Loucy (cell line): ENCODE data around the gene FBN1.
A peak's percentile ranks its signal among the peaks of the same experiment; 100 is the strongest.

ENCODE experiments used
- H2AFZ ChIP-seq: fragments of 200-600 bp; sonication (generic); 2 replicates; pipeline ENCODE4 v1.6.0; 2016; ENCODE audit warnings: antibody characterized with exemption, mild to moderate bottlenecking, low read length, moderate library complexity
- H3F3A ChIP-seq: fragments of 200-600 bp; 2 replicates; pipeline ENCODE4 v1.6.0; 2016; ENCODE audit warnings: antibody characterized with exemption, low read depth, mild to moderate bottlenecking
- H3K27me3 ChIP-seq: fragments of 200-600 bp; sonication (generic); 2 replicates; pipeline ENCODE4 v1.6.1; 2014; ENCODE audit warnings: low read length, mild to moderate bottlenecking; ENCODE audit not compliant: insufficient read depth, poor library complexity, severe bottlenecking
- H3K36me3 ChIP-seq: fragments of 200-600 bp; sonication (generic); 2 replicates; pipeline ENCODE4 v1.6.1; 2016; ENCODE audit warnings: low read length; ENCODE audit not compliant: insufficient read depth
- H3K4me1 ChIP-seq: fragments of 200-600 bp; sonication (generic); 2 replicates; pipeline ENCODE4 v1.5.1; 2014; ENCODE audit warnings: low read length, mild to moderate bottlenecking; ENCODE audit not compliant: insufficient read depth, poor library complexity, severe bottlenecking
- H3K4me2 ChIP-seq: fragments of 200-600 bp; sonication (generic); 2 replicates; pipeline ENCODE4 v1.6.0; 2014; ENCODE audit warnings: antibody characterized with exemption, low read length, low read depth, mild to moderate bottlenecking; ENCODE audit not compliant: poor library complexity, severe bottlenecking
- H3K4me3 ChIP-seq: fragments of 200-600 bp; sonication (generic); 2 replicates; pipeline ENCODE4 v1.5.1; 2014; ENCODE audit warnings: low read length, mild to moderate bottlenecking, mixed read lengths; ENCODE audit not compliant: poor library complexity, severe bottlenecking
- H3K79me2 ChIP-seq: fragments of 200-600 bp; sonication (generic); 2 replicates; pipeline ENCODE4 v1.6.1; 2014; ENCODE audit warnings: low read length; ENCODE audit not compliant: insufficient read depth
- H3K9ac ChIP-seq: fragments of 200-600 bp; sonication (generic); 2 replicates; pipeline ENCODE4 v1.6.0; 2014; ENCODE audit warnings: mild to moderate bottlenecking, low read depth, low read length, moderate library complexity; ENCODE audit not compliant: poor library complexity, severe bottlenecking
- H3K9me2 ChIP-seq: fragments of 200-600 bp; sonication (generic); replicated peaks from 2 replicates; pipeline ENCODE4 v1.6.1; 2016; ENCODE audit warnings: low read depth, low read length, mixed read lengths
- H3K9me3 ChIP-seq: fragments of 200-600 bp; sonication (generic); 2 replicates; pipeline ENCODE4 v1.6.1; 2014; ENCODE audit warnings: mild to moderate bottlenecking, antibody characterized with exemption, low read length, low read depth; ENCODE audit not compliant: insufficient read depth
- H4K20me1 ChIP-seq: fragments of 200-600 bp; sonication (generic); 2 replicates; pipeline ENCODE4 v1.6.0; 2014; ENCODE audit warnings: antibody characterized with exemption, low read length, mild to moderate bottlenecking; ENCODE audit not compliant: insufficient read depth, poor library complexity, severe bottlenecking
- EZH2phosphoT487 ChIP-seq: fragments of 200-600 bp; IDR thresholded peaks from 2 replicates; pipeline ENCODE4 v1.6.1; 2018; ENCODE audit warnings: antibody characterized with exemption, mild to moderate bottlenecking, moderate library complexity, borderline replicate concordance
- TF ChIP-seq, protein P1 (sequence below): fragments of 200-600 bp; sonication (generic); conservative IDR thresholded peaks from 2 replicates; pipeline ENCODE4 v1.5.1; 2014; ENCODE audit warnings: mild to moderate bottlenecking, antibody characterized with exemption, low read length

The FBN1 gene

DNA sequence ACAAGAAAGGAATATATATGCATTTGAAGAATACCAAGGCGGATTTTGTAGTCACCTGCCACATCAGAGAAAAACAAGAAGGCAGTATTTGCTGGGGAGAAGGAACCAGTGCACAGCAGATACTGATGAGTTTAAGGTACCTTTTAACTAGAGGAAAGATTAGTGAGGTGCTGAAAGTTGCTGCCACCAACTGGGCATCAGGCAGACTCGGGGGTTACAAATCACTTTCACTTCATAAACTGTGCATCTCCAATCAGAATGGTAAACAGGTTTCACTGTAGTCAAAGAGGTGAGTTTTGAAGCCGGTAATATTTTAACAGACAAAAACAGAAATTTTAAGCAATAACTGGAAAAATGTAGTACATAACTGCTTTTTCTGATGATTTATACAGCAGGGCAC lies 4.1 kb downstream of the FBN1 start:
- H3K4me3 ChIP-seq = no peak overlapping the region
- H4K20me1 ChIP-seq = no peaks in the 10 kb centered on the region
- no peak overlapping the region for H3K4me2 ChIP-seq
- H3K79me2 ChIP-seq = no peaks in the 10 kb centered on the region
- peaks cover 18% of the 10 kb centered on the region for H3K27me3 ChIP-seq
- TF ChIP-seq EZH2phosphoT487 = no peak
- TF ChIP-seq, protein P1, sequence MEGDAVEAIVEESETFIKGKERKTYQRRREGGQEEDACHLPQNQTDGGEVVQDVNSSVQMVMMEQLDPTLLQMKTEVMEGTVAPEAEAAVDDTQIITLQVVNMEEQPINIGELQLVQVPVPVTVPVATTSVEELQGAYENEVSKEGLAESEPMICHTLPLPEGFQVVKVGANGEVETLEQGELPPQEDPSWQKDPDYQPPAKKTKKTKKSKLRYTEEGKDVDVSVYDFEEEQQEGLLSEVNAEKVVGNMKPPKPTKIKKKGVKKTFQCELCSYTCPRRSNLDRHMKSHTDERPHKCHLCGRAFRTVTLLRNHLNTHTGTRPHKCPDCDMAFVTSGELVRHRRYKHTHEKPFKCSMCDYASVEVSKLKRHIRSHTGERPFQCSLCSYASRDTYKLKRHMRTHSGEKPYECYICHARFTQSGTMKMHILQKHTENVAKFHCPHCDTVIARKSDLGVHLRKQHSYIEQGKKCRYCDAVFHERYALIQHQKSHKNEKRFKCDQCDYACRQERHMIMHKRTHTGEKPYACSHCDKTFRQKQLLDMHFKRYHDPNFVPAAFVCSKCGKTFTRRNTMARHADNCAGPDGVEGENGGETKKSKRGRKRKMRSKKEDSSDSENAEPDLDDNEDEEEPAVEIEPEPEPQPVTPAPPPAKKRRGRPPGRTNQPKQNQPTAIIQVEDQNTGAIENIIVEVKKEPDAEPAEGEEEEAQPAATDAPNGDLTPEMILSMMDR = peak; percentile 57
- no peaks in the 10 kb centered on the region for H3K36me3 ChIP-seq
- H3F3A ChIP-seq = no peaks in the 10 kb centered on the region
- H3K9ac ChIP-seq = no peak overlapping the region
- no peaks in the 10 kb centered on the region for H3K4me1 ChIP-seq
- H3K9me3 ChIP-seq = no peaks in the 10 kb centered on the region
- H2AFZ ChIP-seq = no peak overlapping the region
- no peaks in the 10 kb centered on the region for H3K9me2 ChIP-seq

DNA sequence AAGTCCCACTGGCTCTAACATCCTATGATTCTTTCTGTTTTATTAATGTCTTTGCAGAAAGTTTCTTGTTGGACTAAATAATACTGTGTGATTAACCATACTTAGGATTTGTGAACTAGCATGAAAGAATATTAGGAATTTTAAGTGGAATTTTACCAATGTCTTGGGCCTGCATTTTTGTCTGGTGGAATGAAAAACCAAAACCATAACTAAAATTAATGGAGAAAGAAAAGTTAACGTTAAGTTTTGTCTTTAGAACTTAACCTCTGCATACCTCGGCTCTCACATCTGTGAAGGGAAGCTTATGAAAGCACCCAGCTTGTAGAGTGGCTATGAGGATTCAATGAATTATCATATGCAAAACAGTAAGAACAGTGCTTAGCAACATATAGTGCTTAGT lies 6.5 kb downstream of the FBN1 start:
- H3F3A ChIP-seq = no peaks in the 10 kb centered on the region
- H3K79me2 ChIP-seq = no peaks in the 10 kb centered on the region
- H3K4me3 ChIP-seq = no peak overlapping the region
- H3K36me3 ChIP-seq = no peaks in the 10 kb centered on the region
- H3K9ac ChIP-seq = no peak overlapping the region
- H3K4me2 ChIP-seq = no peak overlapping the region
- no peaks in the 10 kb centered on the region for H4K20me1 ChIP-seq
- H2AFZ ChIP-seq = no peak overlapping the region
- no peaks in the 10 kb centered on the region for H3K9me3 ChIP-seq
- peaks cover 3% of the 10 kb centered on the region for H3K27me3 ChIP-seq
- no peaks in the 10 kb centered on the region for H3K9me2 ChIP-seq
- H3K4me1 ChIP-seq = no peaks in the 10 kb centered on the region
- TF ChIP-seq, protein P1 = no peak
- TF ChIP-seq EZH2phosphoT487 = no peak

DNA sequence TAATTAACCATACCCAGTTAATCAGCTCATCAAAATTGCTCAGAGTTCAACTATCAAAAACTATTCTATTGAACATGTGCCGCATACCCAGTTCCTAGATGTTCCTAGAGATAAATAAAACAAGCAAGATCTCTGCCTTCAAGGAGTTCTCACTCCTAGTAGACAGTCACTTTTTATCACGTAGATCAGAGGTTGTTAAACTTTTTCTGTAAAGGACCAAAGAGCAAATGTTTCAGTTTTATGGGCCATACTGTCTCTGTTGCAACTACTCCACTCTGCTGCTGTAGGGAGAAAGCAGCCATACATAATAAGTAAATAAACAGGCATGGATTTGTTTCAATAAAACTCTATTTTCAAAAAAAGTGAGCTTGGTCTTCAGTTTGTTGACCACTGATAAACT lies 7.9 kb downstream of the FBN1 start:
- Histone ChIP-seq H3K27me3 (no peaks in the 10 kb centered on the region), H3K36me3 (no peaks in the 10 kb centered on the region), H3K9me3 (no peaks in the 10 kb centered on the region), H3K79me2 (no peaks in the 10 kb centered on the region), H3K9ac (no peak overlapping the region), H3K4me3 (no peak overlapping the region), H3F3A (no peaks in the 10 kb centered on the region), H4K20me1 (no peaks in the 10 kb centered on the region), H2AFZ (no peak overlapping the region), H3K4me1 (no peaks in the 10 kb centered on the region), H3K9me2 (no peaks in the 10 kb centered on the region), H3K4me2 (no peak overlapping the region)
- TF ChIP-seq, protein P1 = no peak
- no peak for TF ChIP-seq EZH2phosphoT487
